AML-193 (cell line): ENCODE measurements around the gene TM9SF3.

ENCODE experiments used
- DNase-seq, 2 experiments: peaks; one replicate each; lab custom pipeline; 2025; lab: John Stamatoyannopoulos, UW

The TM9SF3 gene

DNA sequence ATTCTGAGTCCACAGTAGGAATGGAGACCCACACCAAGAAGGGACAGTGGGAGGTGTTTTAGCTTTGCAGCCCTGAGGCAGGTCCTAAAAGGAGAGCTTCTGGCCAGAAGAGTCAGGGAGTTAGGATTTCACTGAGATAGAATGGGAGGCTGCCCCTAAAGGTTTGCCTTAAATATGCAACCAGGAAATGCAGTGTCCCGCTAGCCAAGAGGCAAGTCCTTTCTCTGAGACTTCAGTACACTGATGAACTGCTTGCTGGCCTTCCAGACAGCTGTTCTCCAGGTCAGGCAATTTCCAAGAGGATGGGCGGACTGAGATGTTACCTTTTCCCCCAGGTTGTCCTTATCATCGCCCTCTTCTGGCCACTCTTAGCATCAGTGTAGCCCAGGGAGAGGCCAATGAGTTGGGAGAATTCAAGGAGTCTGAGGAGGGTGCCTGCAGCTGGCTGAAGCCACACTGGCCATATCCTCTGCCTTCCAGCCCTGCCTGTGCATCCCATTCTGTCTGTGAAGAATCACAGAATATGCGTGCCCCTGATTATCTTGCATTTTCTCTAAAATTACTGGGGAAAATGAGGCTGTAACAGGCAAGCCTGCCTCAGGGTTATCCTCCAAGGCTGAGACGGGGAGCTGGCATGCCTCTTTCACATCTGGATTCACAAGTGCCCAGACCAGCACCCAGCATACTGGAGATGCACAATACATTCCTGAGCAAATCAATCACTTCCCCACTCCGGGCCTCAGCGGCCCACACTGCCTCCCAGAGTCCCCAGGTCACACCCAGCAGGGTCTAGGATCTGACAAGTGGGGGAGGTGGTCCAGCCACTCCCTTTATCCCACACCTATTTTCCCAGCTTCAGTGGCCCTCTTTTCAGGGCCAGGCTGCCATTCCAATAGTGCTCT lies 75.5 kb downstream of the TM9SF3 start:
- DNase-seq = peak in 1 of 2 experiments; percentile 22

- no peak for DNase-seq
Measured at GRCh38 chr10:96509017-96509641, 77.7 kb downstream of the TM9SF3 start.

GRCh38 chr10:96507044-96507443 lies 79.8 kb downstream of the TM9SF3 start:
- DNase-seq = no peak

DNA sequence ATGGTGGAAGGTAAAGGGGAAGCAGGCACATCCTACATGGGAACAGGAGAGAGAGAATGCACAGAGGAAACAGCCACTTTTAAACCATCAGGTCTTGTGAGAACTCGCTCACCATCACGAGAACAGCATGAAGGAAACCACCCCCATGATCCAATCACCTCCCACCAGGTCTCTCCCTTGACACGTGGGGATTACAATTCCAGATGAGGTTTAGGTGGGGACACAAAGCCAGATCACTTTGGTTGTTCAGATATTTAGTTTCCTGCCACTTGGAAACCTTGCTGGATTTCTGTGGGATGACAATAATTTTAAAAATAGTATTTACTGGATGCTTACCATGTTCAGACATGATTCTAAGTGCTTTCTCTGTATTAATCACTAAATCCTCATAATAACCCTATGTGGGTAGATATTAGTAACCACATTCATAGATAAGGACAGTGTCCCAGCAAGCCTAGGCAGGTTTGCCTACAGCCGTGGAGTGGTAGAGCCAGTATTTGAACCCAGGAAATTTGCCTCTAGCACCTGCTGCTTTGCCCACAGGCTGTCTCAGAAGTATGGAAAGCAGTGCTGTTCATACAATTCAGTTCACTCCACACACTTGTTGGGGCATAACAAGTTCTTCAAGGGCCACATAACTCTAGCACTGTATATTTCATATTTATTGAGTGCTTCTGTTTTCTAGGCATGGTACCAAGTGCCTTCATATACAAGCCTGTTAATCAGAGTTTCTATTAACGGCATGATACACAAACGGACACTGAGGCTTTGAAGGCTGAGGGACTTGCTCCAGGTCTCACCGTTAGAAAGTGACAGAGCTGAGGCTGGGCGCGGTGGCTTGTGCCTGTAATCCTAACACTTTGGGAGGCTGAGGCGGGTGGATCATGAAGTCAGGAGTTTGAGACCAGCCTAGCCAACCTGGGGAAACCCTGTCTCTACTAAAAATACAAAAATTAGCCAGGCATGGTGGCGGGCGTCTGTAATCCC lies 81.4 kb downstream of the TM9SF3 start:
- no peak for DNase-seq

GRCh38 chr10:96502561-96503282 lies 84.1 kb downstream of the TM9SF3 start:
- DNase-seq = no peak

- DNase-seq = no peak
Measured at GRCh38 chr10:96501985-96502384, 84.8 kb downstream of the TM9SF3 start.

DNA sequence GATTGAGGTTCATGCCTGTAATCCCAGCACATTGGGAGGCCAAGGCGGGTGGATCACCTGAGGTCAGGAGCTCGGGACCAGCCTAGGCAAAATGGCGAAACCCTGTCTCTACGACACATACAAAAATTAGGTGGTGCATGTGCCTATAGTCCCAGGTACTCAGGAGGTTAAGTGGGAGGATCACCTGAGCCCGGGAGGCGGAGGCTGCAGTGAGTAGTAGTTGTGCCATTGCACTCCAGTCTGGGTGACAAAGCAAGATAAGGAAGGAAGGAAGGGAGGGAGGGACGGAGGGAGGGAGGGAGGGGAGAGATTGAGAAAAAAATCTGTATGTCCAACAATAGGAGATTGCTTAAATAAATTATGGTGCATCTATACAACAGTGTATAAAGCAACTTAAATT lies 86.3 kb downstream of the TM9SF3 start:
- no peak for DNase-seq

DNA sequence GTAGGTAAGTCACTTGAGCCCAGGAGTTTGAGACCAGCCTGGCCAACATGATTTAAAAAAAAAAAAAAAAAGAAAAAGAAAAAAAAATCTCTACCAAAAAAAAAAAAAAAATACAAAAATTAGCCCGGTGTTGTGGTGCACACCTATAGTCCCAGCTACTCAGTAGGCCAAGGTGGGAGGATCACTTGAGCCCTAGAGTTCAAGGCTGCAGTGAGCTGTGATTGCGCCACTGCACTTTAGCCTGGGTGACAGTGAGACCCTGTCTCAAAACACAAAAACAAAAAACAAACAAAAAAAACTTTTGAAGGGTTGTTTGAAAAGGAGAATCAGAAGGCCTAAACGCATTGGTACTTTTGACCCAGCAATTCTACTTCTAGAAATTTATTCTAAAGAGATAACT lies 86.8 kb downstream of the TM9SF3 start:
- DNase-seq = no peak

DNA sequence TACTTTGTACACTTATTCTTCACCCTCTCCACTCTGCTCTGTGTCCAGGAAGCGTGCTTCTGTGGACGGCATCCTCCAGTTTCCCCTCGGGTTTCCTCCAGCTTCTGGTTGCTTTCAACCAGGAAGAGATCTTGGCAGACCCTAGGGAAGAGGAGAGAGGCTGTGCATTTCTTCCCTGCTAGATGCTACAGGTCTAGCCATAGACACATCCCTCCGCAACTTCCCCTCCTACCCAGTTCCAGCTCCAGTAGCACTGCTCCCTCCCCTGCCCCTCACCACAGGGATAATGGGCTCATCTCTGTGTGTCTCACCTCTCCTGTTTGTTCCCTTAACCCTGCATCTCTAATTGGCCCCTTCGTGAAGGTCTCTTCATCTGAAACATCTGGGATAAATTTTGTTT lies 89.4 kb downstream of the TM9SF3 start:
- no peak for DNase-seq

DNA sequence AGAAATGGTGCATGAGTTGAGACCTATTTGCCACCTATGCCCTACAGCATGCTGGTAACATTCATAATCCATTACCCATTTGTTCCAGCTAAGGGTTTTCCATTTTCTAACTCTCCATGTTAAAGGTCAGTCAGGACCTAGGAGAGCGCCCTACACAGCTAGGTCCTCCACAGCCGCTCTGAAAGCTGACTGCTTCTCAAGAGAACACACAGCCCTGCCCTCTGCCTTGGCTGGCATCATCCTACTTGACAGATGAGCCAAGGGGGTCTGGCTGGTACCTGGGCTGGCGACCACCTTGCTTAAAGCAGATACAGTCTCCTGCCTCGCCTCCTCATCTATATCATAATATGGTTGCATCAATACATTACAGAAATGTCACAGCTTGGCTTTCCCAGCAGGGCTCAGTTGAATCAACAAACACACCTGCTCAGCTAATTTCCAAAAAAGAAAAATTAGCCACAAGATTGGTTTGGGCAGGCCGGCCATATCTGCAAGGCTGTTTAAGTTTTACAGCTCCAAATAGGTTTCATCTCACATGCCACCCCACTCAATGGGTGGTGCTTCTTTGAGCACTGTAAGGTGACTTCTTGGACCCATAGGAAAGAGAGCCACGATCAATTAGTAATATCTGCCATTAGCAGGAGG lies 90.4 kb downstream of the TM9SF3 start:
- peak in 1 of 2 experiments; percentile 2 for DNase-seq

DNA sequence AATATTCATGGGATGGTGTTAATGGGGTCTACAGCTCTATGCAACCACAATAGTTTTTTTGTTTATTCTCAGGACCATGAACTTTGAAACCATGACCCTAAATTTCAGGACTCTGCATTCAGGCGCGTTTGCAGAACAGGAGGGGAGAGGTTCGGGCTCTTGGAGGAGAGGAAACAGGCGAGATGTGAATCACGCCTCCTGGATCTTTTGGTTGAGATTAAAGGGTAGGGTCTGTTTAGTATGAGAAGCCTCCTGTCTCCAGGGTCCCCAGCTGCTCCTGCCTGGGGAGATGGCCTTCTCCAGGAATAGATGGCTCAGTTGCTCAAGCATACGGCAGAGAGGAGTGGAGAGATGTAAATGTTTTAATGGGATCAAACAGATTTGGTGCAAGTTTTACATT lies 91.3 kb downstream of the TM9SF3 start:
- no peak for DNase-seq

DNA sequence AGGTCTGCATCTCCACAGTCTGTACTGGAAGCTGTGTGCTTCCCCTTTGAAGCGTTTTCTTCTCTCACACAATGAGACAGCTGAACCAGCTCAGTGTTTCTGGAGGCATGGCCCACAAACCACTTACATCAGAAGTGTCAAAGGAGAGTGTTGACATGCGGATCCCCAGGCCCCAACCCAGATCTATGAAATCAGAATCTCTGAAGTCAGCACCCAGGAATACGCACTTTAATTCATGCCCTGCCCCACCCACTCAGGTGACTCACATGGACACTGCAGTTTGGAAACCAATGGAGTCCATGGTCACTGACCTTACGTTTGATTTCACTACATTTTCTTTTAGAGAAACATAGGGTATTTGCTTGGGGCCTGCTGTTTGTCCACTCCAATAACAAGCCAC lies 92.1 kb downstream of the TM9SF3 start:
- no peak for DNase-seq

GRCh38 chr10:96493871-96494525 lies 92.8 kb downstream of the TM9SF3 start:
- no peak for DNase-seq

DNA sequence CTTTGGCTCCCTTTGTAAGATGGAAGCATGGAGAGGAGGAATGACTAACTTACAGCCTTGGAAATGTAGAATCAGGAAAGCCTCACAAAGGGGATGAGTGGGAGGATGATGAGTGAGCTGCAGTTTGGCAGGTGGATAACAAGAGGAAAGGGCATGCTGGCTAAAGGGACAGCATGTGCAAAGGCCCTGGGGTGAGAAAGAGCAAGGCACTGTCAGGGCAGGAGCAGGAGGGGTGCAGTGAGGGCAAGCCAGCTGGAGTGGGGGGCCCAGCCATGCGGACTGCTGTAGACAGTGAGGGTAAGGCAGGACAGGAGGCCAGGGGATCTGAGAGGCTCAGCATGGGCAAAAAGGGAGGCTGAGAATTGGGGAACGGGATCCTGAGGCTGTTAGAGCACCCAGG lies 93.6 kb downstream of the TM9SF3 start:
- DNase-seq = no peak

DNA sequence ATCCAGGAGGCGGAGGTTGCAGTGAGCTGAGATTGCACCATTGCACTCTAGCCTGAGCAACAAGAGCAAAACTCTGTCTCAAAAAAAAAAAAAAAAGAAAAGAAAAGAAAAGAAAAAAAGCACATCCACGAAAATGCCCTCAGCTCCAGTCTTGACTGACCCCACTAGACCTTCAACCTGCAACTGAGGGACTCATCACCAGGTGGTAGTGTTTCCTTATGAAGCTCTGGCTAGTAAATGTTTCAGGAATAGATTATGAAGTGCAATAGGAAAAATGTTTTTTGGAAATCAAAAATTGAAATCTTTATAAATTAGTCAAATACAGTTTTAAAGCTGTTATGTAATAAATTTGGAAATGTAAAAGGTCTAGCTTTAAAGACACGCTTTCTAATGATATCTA lies 95.5 kb downstream of the TM9SF3 start:
- no peak for DNase-seq

GRCh38 chr10:96488161-96488935 lies 98.5 kb downstream of the TM9SF3 start:
- DNase-seq = no peak

GRCh38 chr10:96482815-96483588 lies 103.8 kb downstream of the TM9SF3 start:
- DNase-seq = no peak

GRCh38 chr10:96478355-96478754 lies 108.5 kb downstream of the TM9SF3 start:
- DNase-seq = no peak

GRCh38 chr10:96473866-96474265 lies 112.9 kb downstream of the TM9SF3 start:
- DNase-seq = no peak
